Measurements from ENCODE around the gene CLSTN3.

GRCh38 chr12:7161811-7162210 lies 31.6 kb downstream of the CLSTN3 start:
- TF ChIP-seq, protein P1, sequence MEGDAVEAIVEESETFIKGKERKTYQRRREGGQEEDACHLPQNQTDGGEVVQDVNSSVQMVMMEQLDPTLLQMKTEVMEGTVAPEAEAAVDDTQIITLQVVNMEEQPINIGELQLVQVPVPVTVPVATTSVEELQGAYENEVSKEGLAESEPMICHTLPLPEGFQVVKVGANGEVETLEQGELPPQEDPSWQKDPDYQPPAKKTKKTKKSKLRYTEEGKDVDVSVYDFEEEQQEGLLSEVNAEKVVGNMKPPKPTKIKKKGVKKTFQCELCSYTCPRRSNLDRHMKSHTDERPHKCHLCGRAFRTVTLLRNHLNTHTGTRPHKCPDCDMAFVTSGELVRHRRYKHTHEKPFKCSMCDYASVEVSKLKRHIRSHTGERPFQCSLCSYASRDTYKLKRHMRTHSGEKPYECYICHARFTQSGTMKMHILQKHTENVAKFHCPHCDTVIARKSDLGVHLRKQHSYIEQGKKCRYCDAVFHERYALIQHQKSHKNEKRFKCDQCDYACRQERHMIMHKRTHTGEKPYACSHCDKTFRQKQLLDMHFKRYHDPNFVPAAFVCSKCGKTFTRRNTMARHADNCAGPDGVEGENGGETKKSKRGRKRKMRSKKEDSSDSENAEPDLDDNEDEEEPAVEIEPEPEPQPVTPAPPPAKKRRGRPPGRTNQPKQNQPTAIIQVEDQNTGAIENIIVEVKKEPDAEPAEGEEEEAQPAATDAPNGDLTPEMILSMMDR (IDR thresholded peaks at IDR 0.05) = no peak
- no peak for TF ChIP-seq EP300 (IDR thresholded peaks at IDR 0.05)
- TF ChIP-seq POLR2A (IDR thresholded peaks at IDR 0.05) = no peak

All from ovary (tissue), 3 donors.